Measurements from ENCODE around the gene C1orf210. TPM values are rescaled to one million over a fixed set of nuclear protein-coding genes. Genes with fewer than 3 reads are reported as not detected.

C1orf210 gene
- total RNA-seq, 2 experiments from 2014 or later = not detected

- H3K4me3 Mint-ChIP-seq = no peak overlapping the region
- intact Hi-C loops (cut with DNase I, micrococcal nuclease) = no loop called here
- Histone ChIP-seq H3K27me3 (ENCODE audit: control insufficient read depth in 1 of 2, insufficient read depth in 2 of 2, low read length in 2 of 2) (no peaks in the 10 kb centered on the region), H3K27ac (ENCODE audit: low read depth in 1 of 2, low read length in 2 of 2) (no peak overlapping the region), H3K36me3 (ENCODE audit: insufficient read depth, low read length) (no peaks in the 10 kb centered on the region), H3K4me1 (ENCODE audit: insufficient read depth, low read length) (peaks cover 17% of the 10 kb centered on the region), H3K9me3 (ENCODE audit: control insufficient read depth in 1 of 2, insufficient read depth in 1 of 2, low read length in 2 of 2) (no peaks in the 10 kb centered on the region), H3K4me3 (ENCODE audit: low read length) (no peak overlapping the region)
- H3K27me3 Mint-ChIP-seq = no peaks in the 10 kb centered on the region
- no peak for ATAC-seq (ENCODE audit: poor library complexity)
- H3K27ac Mint-ChIP-seq = no peak overlapping the region
- ChIA-PET POLR2A (no interaction called here), CTCF (no interaction called here)
- no peak for DNase-seq
- TF ChIP-seq CTCF (IDR thresholded peaks at IDR 0.05) = no peak
- H3K9me3 Mint-ChIP-seq = no peaks in the 10 kb centered on the region
- no peaks in the 10 kb centered on the region for H3K36me3 Mint-ChIP-seq (ENCODE audit: low read depth)
- peaks cover 22% of the 10 kb centered on the region for H3K4me1 Mint-ChIP-seq (ENCODE audit: low read depth)
Observed at GRCh38 chr1:43292679-43293078, 7.3 kb upstream of the C1orf210 start.

- ChIA-PET CTCF (no interaction called here), POLR2A (no interaction called here)
- Histone ChIP-seq H3K27ac (ENCODE audit: low read depth in 1 of 2, low read length in 2 of 2) (no peak overlapping the region), H3K36me3 (ENCODE audit: insufficient read depth, low read length) (no peaks in the 10 kb centered on the region), H3K4me1 (ENCODE audit: insufficient read depth, low read length) (peaks cover 17% of the 10 kb centered on the region), H3K27me3 (ENCODE audit: control insufficient read depth in 1 of 2, insufficient read depth in 2 of 2, low read length in 2 of 2) (no peaks in the 10 kb centered on the region), H3K9me3 (ENCODE audit: control insufficient read depth in 1 of 2, insufficient read depth in 1 of 2, low read length in 2 of 2) (no peaks in the 10 kb centered on the region), H3K4me3 (ENCODE audit: low read length) (no peak overlapping the region)
- ATAC-seq (ENCODE audit: poor library complexity) (no peak), DNase-seq (no peak)
- no peak overlapping the region for H3K4me3 Mint-ChIP-seq
- no peaks in the 10 kb centered on the region for H3K36me3 Mint-ChIP-seq (ENCODE audit: low read depth)
- H3K27me3 Mint-ChIP-seq = peaks cover 2% of the 10 kb centered on the region
- intact Hi-C loops (cut with DNase I, micrococcal nuclease) = no loop called here
- TF ChIP-seq CTCF (IDR thresholded peaks at IDR 0.05) = no peak
- no peak overlapping the region for H3K27ac Mint-ChIP-seq
- H3K4me1 Mint-ChIP-seq (ENCODE audit: low read depth) = peaks cover 22% of the 10 kb centered on the region
- H3K9me3 Mint-ChIP-seq = no peaks in the 10 kb centered on the region
Observed at GRCh38 chr1:43292216-43292615, 6.8 kb upstream of the C1orf210 start.

- Histone ChIP-seq H3K36me3 (ENCODE audit: insufficient read depth, low read length) (no peaks in the 10 kb centered on the region), H3K4me1 (ENCODE audit: insufficient read depth, low read length) (peaks cover under 1% of the 10 kb centered on the region), H3K4me3 (ENCODE audit: low read length) (no peak overlapping the region), H3K27ac (ENCODE audit: low read depth in 1 of 2, low read length in 2 of 2) (no peak overlapping the region), H3K9me3 (ENCODE audit: control insufficient read depth in 1 of 2, insufficient read depth in 1 of 2, low read length in 2 of 2) (no peaks in the 10 kb centered on the region), H3K27me3 (ENCODE audit: control insufficient read depth in 1 of 2, insufficient read depth in 2 of 2, low read length in 2 of 2) (no peaks in the 10 kb centered on the region)
- Mint-ChIP-seq H3K4me1 (ENCODE audit: low read depth) (peaks cover 3% of the 10 kb centered on the region), H3K4me3 (no peak overlapping the region), H3K36me3 (ENCODE audit: low read depth) (no peaks in the 10 kb centered on the region), H3K9me3 (no peaks in the 10 kb centered on the region), H3K27ac (no peak overlapping the region), H3K27me3 (peaks cover 4% of the 10 kb centered on the region)
- no peak for ATAC-seq (ENCODE audit: poor library complexity)
- no peak for DNase-seq
- TF ChIP-seq CTCF (IDR thresholded peaks at IDR 0.05) = no peak
- CTCF ChIA-PET = no interaction called here
- intact Hi-C loops (cut with DNase I, micrococcal nuclease) = no loop called here
- POLR2A ChIA-PET = no interaction called here
Observed at GRCh38 chr1:43288785-43289706, 3.7 kb upstream of the C1orf210 start.

Measured in CD4-positive, alpha-beta T cell (primary cell).